Activated CD4-positive, CD25-positive, alpha-beta regulatory T cell treated with anti-CD3 and anti-CD28 coated beads, Interleukin-2, amount 50 U/mL, for 24 hours (primary cell): ENCODE measurements around the gene CCR3.

Experiments
- ATAC-seq, 2 donors: fragments of 150-1000 bp; cut with Tn5 transposase; one replicate each; pipeline ENCODE4 v1.10.0; 2021; ENCODE audit warnings: mild to moderate bottlenecking in 1 of 2, moderate library complexity in 1 of 2

CCR3 gene

GRCh38 chr3:46299608-46300460 lies 57.6 kb downstream of the CCR3 start:
- ATAC-seq = peak; percentile 25 to 28

GRCh38 chr3:46300461-46300789 lies 58.2 kb downstream of the CCR3 start:
- no peak for ATAC-seq

GRCh38 chr3:46301122-46301835 lies 59.0 kb downstream of the CCR3 start:
- no peak for ATAC-seq

- ATAC-seq = no peak
These were observed 61.0 kb downstream of the CCR3 start for GRCh38 chr3:46303240-46303639.

GRCh38 chr3:46304739-46305138 lies 62.5 kb downstream of the CCR3 start:
- no peak for ATAC-seq

GRCh38 chr3:46312991-46313390 lies 70.7 kb downstream of the CCR3 start:
- ATAC-seq = no peak

- ATAC-seq = peak; percentile 38 to 49
These were observed 72.3 kb downstream of the CCR3 start for GRCh38 chr3:46314517-46314916.

GRCh38 chr3:46316206-46316605 lies 73.9 kb downstream of the CCR3 start:
- ATAC-seq = no peak
